ENCODE results near the gene FER.
A peak's percentile ranks its signal among the peaks of the same experiment; 100 is the strongest.
"Not testable (repeated sequence)": the region's sequence is repeated elsewhere in the genome, so short reads cannot be mapped to it uniquely, and the experiment has no call there.

FER gene

GRCh38 chr5:108747774-108748400 lies at the start of gene FER:
FER (plus strand) TSS chr5:108747897; CDS start chr5:108798183, 50,286 bp downstream.
- Histone ChIP-seq H3K36me3 (replicated peaks) (no peaks in the 10 kb centered on the region), H3K4me3 (ENCODE audit: low read depth, low read length) (peak within 1 kb of the TSS; percentile 80), H3K27me3 (replicated peaks) (no peaks in the 10 kb centered on the region), H3K27ac (peak within 1 kb of the TSS; percentile 97)
- TF ChIP-seq, protein P1, sequence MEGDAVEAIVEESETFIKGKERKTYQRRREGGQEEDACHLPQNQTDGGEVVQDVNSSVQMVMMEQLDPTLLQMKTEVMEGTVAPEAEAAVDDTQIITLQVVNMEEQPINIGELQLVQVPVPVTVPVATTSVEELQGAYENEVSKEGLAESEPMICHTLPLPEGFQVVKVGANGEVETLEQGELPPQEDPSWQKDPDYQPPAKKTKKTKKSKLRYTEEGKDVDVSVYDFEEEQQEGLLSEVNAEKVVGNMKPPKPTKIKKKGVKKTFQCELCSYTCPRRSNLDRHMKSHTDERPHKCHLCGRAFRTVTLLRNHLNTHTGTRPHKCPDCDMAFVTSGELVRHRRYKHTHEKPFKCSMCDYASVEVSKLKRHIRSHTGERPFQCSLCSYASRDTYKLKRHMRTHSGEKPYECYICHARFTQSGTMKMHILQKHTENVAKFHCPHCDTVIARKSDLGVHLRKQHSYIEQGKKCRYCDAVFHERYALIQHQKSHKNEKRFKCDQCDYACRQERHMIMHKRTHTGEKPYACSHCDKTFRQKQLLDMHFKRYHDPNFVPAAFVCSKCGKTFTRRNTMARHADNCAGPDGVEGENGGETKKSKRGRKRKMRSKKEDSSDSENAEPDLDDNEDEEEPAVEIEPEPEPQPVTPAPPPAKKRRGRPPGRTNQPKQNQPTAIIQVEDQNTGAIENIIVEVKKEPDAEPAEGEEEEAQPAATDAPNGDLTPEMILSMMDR (IDR thresholded peaks at IDR 0.05; ENCODE audit: low read depth, low read length, missing control alignments): no peak
- DNase-seq: peak; percentile 90
- in situ Hi-C loops (cut with HindIII; ENCODE audit: low pct_ligation_motif_present, low sequenced_read_pairs): no loop called here

- DNase-seq; H3K27ac ChIP-seq; H3K4me3 ChIP-seq (ENCODE audit: low read depth, low read length); in situ Hi-C loops (cut with HindIII; ENCODE audit: low pct_ligation_motif_present, low sequenced_read_pairs); H3K27me3 ChIP-seq (replicated peaks); H3K36me3 ChIP-seq (replicated peaks): not testable (repeated sequence)
Observed at GRCh38 chr5:108700388-108700787, 47.3 kb upstream of the FER start.

DNA sequence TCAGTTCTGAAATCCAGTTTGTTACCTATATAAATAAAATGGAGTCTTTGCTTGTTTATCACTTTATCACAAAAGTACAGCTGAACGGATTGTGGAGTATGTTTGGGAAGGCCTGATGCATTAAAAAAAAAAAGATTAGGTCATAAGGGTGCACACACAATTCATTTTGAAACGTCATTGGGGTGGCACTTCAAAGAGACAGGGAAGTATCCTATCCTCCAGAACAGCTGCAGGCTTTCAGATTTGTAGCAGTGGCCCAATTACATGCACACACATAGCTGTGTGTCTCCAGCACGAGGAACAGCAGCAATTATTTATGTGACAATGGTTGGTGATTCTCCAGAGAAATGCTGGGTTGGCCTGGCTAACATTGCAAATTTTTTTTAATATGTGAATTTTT lies 46.8 kb upstream of the FER start:
- no peak overlapping the region for H3K4me3 ChIP-seq (ENCODE audit: low read depth, low read length)
- no peak overlapping the region for H3K27ac ChIP-seq
- DNase-seq: no peak
- H3K36me3 ChIP-seq (replicated peaks): no peaks in the 10 kb centered on the region
- in situ Hi-C loops (cut with HindIII; ENCODE audit: low pct_ligation_motif_present, low sequenced_read_pairs): no loop called here
- H3K27me3 ChIP-seq (replicated peaks): no peaks in the 10 kb centered on the region
- TF ChIP-seq, protein P1 (IDR thresholded peaks at IDR 0.05; ENCODE audit: low read depth, low read length, missing control alignments): no peak

DNA sequence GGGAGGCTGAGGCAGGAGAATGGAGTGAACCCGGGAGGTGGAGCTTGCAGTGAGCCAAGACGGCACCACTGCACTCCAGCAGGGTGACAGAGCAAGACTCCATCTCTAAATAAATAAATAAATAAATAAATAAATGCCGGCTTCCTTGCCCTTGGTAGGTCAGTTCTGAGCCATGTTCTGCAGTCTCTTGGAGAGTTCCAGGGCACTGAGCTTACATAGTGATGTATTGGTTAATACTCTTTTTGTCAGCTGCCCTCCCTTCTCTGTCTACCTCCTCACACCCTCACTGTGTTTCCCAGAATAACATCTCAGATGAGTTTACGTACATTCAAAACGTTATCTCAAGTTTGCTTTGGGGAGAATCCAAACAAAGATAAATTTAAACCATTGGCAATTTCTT lies 45.2 kb upstream of the FER start:
- in situ Hi-C loops (cut with HindIII; ENCODE audit: low pct_ligation_motif_present, low sequenced_read_pairs): no loop called here
- no peaks in the 10 kb centered on the region for H3K36me3 ChIP-seq (replicated peaks)
- no peak overlapping the region for H3K27ac ChIP-seq
- H3K4me3 ChIP-seq (ENCODE audit: low read depth, low read length): no peak overlapping the region
- TF ChIP-seq, protein P1 (IDR thresholded peaks at IDR 0.05; ENCODE audit: low read depth, low read length, missing control alignments): no peak
- H3K27me3 ChIP-seq (replicated peaks): no peaks in the 10 kb centered on the region
- DNase-seq: no peak

- no peak overlapping the region for H3K27ac ChIP-seq
- in situ Hi-C loops (cut with HindIII; ENCODE audit: low pct_ligation_motif_present, low sequenced_read_pairs): no loop called here
- no peak for DNase-seq
- no peak overlapping the region for H3K4me3 ChIP-seq (ENCODE audit: low read depth, low read length)
- no peaks in the 10 kb centered on the region for H3K27me3 ChIP-seq (replicated peaks)
- no peaks in the 10 kb centered on the region for H3K36me3 ChIP-seq (replicated peaks)
- TF ChIP-seq, protein P1 (IDR thresholded peaks at IDR 0.05; ENCODE audit: low read depth, low read length, missing control alignments): no peak
Observed at GRCh38 chr5:108703313-108703712, 44.4 kb upstream of the FER start.

DNA sequence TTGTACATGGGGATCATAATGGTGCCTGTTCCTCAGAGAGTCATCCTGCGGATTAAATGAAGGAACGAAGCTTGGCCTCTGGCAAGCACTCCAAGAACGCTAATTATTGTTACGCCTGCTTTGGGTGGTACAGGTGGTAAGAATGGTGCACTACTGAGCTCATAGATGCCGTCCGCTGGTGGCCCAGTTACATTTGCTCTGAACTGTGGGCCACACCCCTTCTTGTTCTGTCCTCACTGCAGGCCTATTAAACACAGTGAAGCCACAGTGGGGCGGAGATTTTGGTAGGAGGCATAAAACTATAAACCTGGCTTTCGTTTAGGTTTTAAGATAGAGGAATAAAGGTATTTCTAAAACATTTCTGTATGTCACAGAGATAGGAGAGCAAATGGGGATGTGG lies 40.6 kb upstream of the FER start:
- in situ Hi-C loops (cut with HindIII; ENCODE audit: low pct_ligation_motif_present, low sequenced_read_pairs): no loop called here
- H3K4me3 ChIP-seq (ENCODE audit: low read depth, low read length): no peak overlapping the region
- H3K27ac ChIP-seq: no peak overlapping the region
- no peak for DNase-seq
- H3K27me3 ChIP-seq (replicated peaks): no peaks in the 10 kb centered on the region
- TF ChIP-seq, protein P1 (IDR thresholded peaks at IDR 0.05; ENCODE audit: low read depth, low read length, missing control alignments): no peak
- no peaks in the 10 kb centered on the region for H3K36me3 ChIP-seq (replicated peaks)

All from brain microvascular endothelial cell (primary cell).